ENCODE measurements around the gene FOXA1. TPM values are rescaled to one million over a fixed set of nuclear protein-coding genes. Genes with fewer than 3 reads are reported as not detected.

The FOXA1 gene
- total RNA-seq, 1 donor from 2014 or later: 126 TPM

DNA sequence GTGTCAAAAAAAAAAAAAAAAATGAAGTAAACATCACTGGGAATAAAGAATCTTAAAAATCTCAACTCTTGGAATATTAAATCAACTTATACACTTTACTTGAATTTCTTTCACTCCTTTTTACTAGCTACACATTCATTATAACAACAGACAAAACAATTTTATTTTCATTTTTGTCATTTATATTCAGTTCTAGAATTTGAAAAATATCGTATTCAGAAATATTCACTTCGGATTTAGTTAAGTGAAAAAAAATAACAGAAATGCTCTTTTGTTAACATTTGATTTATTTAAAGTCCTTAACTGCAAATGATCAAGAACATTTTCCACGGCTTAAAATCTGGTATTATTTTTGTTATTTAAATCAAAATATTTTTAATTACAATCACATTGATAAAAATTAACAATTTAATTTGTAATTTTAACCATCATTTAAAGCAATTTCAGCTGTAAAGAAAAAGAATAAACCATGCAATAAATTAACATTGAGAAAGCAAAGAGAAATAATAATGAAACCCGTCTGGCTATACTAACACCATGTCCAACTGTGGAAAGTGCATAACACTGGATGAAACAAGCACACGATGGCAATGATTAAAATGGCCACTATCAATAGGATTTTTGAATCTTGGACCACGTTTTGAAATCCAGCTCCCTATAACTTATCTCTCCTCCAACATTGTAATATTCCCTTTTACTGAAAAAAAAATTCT, 5.2 kb downstream of the FOXA1 start:
- no peak for DNase-seq (ENCODE audit: low spot score)

DNA sequence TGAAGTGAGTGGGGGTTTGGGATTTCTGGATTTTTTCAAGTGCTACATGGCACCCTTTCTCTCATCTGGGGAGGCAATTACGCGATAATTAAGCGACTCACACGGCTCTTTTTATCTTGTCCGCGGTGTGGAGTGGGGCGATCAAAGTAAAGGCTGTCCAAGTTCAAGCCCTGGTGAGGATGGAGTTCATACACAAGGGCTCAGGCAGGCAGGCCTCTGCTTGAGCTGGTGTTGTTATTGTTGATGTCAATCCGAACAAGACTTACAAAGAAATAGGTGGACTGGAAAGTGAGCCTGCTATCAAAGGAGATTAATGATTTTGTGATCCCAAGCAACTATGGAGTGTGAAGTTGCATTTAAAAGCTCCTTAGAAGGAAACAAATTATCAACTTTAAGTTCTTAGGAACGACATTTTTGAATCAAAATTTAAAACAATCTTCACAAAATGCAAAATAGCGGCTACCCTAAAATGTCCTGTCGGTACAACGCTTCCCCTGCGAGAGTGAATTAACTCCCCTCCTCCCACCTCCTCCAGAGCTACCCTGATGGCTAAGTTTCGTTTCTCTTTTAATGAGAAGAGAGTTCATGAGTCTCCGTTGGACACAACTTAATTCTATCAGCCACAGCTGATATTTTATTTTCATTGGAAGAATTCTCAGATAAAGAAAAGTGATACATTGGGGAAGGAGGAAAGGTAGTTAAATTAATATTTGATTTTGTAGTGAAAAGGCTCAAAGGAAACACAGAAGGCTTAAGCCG, 5.9 kb downstream of the FOXA1 start:
- DNase-seq (ENCODE audit: low spot score): no peak

GRCh38 chr14:37588667-37588955, 6.4 kb downstream of the FOXA1 start:
- no peak for DNase-seq (ENCODE audit: low spot score)

- no peak for DNase-seq (ENCODE audit: low spot score)
These were observed 7.0 kb downstream of the FOXA1 start for GRCh38 chr14:37587881-37588666.

DNA sequence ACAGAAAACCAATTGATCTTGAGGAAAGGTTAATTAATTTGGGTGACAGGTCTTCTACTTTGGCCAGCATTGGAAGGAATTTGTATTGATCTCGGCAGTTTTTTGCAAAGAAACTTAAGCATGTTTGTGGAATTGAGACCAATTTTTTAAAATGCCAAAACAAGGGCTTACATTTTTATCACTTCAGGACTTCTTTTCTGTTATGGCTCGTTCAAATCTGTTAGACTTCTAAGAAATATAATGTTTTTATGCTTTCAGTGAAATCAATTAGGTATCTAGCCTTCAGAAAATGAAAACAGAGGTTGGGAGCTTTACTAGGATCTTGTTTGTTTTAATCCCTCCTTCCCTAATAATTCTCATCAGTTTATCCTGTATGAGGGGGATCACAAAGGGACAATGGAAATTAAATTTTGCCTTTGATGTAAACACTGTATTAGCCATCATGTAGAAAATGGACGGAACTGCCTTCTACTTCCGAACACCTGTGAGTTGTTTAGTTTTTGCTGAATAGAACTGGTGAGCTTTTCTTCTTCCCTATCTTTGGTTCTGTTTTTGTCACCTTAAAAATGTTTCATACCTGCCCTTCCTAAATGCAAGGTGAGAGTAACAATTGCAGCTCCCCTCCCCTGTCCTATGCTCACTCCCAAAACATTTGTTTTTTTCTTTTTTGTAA, 7.8 kb downstream of the FOXA1 start:
- DNase-seq (ENCODE audit: low spot score): no peak

DNA sequence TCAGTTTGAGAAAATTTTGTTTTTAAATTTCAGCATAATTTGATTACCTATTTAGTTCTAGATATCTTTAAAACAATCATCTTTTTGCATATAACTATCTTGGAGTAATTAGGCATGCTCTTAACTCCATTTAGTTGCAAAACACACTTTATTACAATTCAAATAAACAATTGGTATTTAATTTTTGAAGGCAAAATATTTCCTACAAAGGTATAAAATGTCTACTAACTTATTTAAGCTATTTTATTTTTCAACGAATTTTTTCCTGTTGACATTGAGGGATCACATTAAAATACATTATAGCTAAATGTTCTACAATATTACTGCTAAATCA, 8.3 kb downstream of the FOXA1 start:
- DNase-seq (ENCODE audit: low spot score): no peak

- DNase-seq (ENCODE audit: low spot score): no peak
These were observed 8.9 kb downstream of the FOXA1 start for GRCh38 chr14:37585971-37586796.

DNA sequence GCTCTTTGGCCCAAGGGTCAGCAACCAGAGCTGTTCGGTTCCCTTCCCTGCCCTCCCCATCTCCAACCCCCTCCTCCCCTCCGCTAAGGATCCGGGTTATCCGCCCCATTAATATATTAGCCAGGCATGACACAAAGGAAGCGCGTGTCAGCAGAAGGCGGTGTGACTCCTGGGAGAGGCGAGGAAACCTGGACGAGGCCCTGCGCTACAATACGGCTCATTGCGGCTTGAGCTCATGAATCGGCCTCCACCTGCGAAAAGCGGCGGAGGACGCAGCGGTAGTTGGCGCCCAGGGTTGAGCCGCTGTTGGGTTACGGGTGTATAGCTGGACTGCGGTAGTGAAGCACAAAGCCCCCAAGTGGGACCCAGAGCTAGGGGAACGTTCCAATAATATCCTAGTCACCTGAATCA, 9.9 kb downstream of the FOXA1 start:
- DNase-seq (ENCODE audit: low spot score): no peak

DNA sequence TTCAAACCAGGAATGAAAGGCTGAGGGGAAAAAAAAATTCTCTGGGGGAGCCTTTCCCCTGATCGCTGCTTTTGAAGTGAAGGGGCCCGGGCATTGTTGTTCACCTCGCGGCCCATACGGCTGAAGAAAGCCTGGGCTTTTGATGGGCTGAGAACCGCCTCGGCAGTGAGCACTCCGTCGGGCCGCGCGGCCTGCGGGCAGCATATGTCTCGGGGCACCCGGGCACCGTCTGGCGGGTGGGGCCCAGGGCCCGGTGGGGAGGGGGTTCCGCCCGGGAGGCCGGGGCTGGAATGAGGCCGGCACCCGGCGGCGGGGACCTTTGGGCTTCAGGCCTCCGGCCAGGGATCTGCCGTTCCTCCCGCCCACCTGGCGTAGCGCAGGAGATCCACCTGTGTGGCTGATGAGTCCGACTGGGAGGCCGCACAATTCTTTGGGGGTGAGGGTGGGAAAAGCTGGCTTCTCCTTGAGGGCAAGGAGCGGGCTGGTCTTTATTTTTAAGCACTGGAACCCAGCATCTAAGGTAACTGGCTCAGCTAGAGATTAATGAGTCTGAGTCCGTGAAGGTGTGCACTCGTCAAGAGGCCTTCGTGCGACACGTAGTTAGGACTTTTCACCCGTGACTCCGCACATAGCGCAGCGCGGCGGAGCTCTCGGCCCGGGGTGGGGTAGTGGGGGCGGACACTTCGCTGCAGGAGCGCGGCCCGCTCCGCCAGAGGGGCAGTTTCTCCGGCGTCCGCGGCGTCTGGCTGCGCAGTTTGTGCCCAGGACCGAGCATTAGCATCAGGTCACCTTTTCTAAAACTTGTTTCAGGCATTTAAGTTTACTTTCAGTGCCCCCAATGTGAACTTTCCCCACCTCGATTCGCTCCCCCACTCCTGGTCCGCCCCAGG, 10.6 kb downstream of the FOXA1 start:
- no peak for DNase-seq (ENCODE audit: low spot score)

DNA sequence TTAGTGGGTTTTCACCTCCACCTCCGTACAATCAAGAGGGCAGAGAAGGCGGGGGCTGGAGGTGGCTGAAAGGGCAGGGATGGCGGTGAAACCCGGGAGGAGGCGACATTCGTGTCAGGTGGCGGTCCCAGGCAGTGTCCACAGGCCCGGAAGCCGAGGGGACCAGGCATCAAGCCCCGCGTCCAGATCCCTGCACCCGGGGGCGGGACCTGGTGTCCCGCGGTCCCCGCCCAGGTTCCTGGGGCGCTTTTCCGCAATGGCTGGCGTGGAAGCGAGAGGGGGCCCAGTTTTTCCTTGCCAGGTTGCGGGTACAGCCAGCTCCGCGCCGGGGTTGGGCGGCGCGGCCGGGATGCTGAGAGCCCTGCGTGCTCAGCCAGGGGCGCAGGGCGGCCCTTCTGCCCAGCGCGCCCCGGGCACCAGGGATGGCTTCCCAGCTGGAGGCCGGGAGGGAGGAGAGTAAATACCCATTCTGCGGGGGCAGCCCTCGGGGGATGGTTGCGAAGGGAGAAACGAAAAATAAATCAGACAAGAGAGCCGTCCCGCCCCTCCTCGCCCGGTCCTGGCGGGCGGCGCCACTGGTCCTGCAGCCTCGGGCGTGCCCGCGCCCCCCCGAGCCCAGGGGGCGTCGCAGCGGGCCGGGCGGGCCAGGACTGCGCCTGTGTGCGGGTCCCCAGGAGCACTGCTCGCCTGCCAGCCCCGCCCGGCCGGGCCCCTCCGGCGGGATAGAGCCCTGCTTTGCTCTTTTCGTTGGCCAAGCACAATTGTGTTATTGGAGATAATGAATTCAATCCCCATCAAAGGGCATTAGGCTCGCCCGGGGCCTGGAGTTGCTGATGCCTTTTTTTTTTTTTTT, 11.5 kb downstream of the FOXA1 start:
- DNase-seq (ENCODE audit: low spot score): no peak

GRCh38 chr14:37580146-37580545, 14.9 kb downstream of the FOXA1 start:
- DNase-seq (ENCODE audit: low spot score): no peak

DNA sequence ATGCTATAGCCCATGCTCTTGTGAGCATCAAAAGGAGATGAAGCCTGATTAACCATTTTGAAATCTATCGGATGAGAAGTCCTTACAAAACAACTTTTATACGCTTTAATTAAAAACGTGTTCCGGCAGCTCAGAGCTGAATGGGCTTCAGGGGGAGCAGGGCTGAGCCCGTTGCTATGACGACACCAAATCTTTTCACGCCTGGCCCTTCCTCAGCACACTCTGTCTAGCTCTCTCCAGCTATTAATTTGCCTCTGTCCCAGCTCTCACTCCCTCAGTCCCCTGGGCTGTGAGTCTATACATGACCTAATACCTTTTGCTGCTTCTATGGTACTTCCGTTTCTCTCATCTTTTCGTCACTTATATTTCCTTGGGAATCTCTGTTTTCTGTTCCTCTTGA, 15.8 kb downstream of the FOXA1 start:
- DNase-seq (ENCODE audit: low spot score): no peak

GRCh38 chr14:37573356-37573755, 21.7 kb downstream of the FOXA1 start:
- DNase-seq (ENCODE audit: low spot score): no peak

DNA sequence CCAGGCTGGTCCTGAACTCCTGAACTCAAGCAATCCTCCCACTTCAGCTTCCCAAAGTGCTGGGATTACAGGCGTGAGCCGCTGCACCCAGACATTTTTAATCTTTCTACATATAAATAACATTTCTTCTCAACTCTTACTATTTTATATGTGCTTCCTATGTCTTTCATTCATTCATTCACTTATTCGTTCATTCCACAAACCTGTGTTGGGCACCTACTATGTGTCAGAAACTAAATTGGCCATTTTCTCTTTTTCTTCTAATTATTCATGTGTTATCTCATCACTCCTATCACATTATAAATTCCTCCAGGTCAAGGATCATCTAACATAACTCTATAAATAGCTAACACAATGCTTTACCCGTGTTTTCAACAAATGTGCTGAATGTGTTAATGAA, 23.7 kb downstream of the FOXA1 start:
- DNase-seq (ENCODE audit: low spot score): no peak

GRCh38 chr14:37569729-37570128, 25.3 kb downstream of the FOXA1 start:
- DNase-seq (ENCODE audit: low spot score): no peak

GRCh38 chr14:37566811-37567371, 28.2 kb downstream of the FOXA1 start:
- no peak for DNase-seq (ENCODE audit: low spot score)

- DNase-seq (ENCODE audit: low spot score): no peak
These were observed 29.5 kb downstream of the FOXA1 start for GRCh38 chr14:37565550-37565949.

DNA sequence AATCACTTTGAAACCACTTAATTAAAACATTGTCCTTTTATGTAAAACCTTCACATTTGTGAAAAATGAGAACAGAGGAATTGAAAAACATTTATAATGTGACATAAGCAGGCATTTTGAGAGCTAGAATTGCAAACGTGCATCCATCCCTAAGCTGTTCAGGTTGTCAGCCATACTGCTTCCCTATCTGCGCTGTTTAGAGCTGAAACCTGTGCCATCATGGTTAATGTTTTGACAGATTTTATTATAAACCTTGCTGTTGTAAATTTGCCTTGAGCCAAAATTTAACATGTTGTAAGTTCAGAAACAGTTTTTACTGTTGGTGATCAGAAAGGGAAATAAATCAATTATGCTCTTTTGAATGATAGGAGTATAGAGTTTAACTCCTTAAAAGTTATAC, 31.9 kb downstream of the FOXA1 start:
- DNase-seq (ENCODE audit: low spot score): no peak

DNA sequence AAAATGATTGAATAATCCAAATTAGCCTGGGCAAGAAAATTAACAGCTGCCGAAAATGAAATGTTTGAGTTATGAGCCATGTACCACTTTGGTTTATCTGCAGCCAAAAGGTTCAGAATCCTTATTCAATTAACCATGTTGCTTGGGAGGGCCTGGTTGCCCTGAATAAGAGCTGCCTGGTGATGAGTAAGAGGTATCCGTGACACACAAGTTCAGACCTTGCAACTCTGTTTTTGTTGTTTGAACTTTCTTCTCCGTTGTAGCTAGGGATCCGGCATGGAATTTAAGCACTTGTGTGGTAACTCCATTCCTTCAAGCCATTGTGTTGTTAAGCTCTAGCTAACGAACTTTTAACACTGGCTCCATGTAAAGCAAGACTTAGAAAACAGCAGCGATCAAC, 35.7 kb downstream of the FOXA1 start:
- no peak for DNase-seq (ENCODE audit: low spot score)

Data from ureter (tissue), 1 donor.